Left hindlimb (tissue), 1 donor: ENCODE measurements around the gene ZFR.
A peak's percentile ranks its signal among the peaks of the same experiment; 100 is the strongest.
"Not testable (repeated sequence)": the region's sequence is repeated elsewhere in the genome, so short reads cannot be mapped to it uniquely, and the experiment has no call there.

ENCODE experiments used
- DNase-seq: peaks from one replicate; pipeline ENCODE4 v3.0.0-alpha.2; 2018

The ZFR gene

DNA sequence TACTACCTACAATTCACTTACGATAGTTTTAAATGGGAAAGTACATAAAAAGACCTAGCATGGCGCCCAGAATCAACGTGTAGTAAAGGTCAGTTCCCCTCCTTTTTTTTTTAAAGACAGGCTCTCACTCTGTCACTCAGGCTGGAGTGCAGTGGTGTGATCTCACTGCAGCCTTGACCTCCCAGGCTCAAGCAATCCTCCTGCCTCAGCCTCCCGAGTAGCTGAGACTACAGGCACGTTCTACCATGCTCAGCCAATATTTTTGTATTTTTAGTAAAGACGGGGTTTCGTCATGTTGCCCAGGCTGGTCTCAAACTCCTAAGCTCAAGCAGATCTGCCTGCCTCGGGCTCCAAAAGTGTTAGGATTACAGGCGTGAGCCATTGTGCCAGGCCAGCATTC, 91.1 kb downstream of the ZFR start:
- no peak for DNase-seq

- DNase-seq = no peak
These were observed 91.9 kb downstream of the ZFR start for GRCh38 chr5:32352685-32353084.

GRCh38 chr5:32346869-32347268, 97.7 kb downstream of the ZFR start:
- no peak for DNase-seq

DNA sequence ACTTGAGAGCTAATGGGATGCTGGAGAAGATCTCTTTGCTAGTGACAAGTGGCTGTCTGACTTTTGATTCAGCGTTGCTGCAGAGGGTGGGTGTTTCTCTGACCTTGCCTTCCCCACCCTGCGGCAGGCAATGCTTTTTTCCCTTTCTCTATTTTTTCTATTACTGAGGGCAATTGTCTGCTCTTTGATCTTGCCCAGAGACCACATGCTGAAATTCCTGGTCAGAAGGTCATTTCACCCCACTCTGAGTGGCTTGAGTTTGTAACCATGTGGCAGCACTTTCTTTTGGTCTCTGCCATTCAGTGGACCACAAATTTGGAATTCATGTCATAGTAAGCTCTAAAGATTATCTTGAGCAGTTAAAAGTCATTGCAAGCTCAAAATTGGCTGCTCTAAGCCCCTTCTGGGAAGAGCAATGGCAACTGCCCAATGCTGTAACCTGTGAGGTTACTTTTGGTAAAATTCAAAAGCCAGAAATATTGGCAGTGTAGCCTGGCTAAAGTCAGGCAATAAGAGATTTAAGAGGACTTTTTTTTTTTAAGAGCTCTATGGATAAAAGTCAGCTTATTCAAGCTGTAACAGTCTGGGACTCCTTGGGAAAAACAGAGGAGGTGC, 101.4 kb downstream of the ZFR start:
- DNase-seq = no peak

DNA sequence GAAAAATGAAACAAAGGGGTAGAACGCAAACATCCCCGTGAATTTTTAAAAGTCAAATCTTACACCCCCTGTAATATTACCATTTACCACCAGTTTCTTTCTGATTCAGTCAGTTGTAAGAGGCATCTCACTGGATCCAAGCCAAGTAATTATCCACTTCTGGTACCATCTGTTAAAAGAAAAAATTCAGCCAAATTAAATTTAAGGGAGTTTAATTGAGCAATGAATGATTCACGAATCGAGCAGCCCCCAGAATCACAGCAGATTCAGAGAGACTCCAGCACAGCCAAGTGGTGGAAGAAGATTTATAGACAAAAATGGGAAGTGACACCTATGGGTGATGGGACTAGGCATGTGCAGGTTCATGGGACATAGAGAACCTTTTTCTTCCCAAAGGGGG, 101.9 kb downstream of the ZFR start:
- DNase-seq = no peak

GRCh38 chr5:32339878-32340277, 104.7 kb downstream of the ZFR start:
- no peak for DNase-seq

DNA sequence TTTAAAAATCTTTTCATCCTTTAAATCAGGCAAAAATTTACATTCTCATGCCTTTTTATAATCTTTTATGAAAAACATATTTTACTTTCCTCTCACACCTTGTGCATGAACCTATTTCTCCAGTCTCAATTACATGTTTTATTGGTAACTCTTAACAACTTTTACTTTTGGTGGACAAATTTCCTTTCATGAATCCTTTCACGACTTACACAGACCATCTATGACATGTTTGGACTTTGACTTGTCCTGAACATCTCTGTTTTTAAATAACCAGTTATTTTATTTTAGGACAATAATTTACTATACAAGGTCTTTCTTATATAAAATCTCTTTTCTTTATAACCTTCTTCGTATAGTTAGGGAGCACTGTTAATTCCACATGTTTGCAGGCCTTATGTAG, 105.3 kb downstream of the ZFR start:
- no peak for DNase-seq

GRCh38 chr5:32332966-32333365, 111.6 kb downstream of the ZFR start:
- no peak for DNase-seq

DNA sequence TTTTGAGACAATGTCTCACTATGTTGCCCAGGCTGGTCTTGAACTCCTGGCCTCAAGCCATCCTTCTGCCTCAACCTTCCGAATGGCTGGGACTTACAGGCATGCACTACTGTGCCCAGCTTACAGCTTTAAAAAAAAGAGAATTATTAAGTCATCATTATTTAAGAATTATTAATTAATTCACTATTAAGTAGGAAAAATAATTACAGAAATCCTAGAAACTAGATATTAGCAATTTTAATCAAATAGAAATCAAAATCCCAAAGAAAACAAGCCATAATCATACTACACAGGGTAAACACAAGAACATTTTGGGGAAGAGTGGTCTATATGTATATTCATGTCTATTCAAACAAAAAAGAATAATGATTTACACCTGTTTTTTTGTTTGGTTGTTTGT, 112.2 kb downstream of the ZFR start:
- DNase-seq = no peak

GRCh38 chr5:32331935-32332274, 112.6 kb downstream of the ZFR start:
- DNase-seq = no peak

GRCh38 chr5:32331217-32331934, 113.2 kb downstream of the ZFR start:
- DNase-seq = peak; percentile 72

DNA sequence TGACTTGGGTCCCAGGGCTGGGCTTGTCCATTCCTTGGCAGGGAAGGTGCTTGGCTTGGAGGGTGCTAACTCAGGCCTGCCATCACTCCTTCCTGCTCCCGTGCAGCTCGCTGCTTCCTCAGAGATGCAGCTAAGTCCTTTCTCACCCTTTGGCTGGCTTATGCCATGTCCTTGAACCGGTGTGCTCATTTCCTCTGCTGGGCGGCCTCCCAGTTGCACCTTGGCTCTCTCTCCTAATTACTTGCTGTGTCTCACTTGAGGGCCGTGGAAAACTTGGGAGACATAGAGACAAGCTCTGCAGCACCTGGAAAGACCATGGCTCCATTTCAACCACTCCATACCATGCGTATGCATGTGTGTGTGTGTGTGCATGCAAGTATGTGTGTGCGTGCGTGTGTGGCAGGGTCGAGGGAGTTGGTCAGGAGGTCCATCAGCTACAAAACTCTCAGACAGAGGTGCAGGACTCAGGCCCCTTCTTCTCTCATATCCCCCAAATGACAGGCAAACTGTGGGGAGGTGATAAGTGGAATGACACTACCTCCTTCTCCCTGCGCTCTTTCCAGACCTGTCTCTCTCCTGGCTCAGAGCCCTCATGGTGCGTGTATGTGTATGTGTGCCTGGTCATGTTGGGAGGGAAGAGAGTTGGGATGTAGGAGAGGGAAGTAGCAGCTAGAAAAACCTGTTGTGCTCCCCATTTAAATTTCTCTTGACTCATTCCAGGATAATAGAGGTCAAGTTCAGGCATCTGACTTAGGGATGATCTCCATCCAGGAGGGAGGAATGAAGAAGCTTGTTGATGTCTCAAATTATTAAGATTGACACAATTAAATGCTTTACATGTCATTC, 114.2 kb downstream of the ZFR start:
- DNase-seq = no peak

DNA sequence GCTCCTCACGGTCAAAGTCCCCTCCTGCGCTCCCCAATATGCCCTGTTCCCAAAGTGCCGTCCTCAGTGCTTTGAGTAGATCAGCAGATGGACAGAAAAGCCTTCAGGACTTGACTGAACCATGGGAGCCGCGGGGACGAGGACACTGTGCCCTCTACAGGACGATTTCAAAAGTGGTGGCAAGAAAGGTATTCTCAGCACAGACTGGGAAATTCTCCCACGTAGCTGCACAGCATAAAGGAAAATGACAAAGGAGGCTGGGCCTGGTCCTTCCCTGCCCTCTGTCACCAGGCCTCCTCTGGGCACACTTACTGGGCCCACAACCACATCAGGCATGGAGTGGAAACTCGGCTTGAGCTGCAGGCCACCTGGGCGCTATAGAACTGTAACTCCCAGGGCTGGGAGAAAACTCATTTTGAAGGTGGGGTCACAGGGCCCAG, 115.1 kb downstream of the ZFR start:
- no peak for DNase-seq

DNA sequence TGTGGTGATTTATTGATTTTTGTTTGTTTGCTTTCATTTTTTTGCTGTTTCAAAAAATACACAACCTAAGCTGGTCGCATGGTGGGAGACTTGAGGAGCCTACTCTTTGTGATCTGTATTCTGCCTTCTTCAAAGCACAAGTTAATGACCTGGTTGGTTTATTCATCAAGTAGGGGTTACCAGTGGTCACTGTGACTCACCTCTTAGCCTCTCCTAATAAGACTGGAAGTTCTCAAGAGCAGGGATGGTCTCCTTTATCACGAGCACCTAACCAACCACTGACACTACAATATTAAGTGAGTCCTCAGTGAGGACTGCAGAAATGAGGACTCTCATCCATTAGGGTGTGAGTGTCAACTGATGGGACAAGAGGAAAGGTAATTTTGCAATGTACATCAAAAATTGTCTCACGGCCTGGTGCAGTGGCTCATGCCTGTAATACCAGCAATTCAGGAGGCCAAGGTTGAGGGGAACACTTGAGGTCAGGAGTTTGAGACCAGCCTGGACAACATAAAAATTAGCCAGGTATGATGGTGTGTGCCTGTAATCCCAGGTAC, 118.2 kb downstream of the ZFR start:
- DNase-seq = no peak

- no peak for DNase-seq
These were observed 118.9 kb downstream of the ZFR start for GRCh38 chr5:32325616-32326015.

- no peak for DNase-seq
These were observed 119.5 kb downstream of the ZFR start for GRCh38 chr5:32325062-32325461.

DNA sequence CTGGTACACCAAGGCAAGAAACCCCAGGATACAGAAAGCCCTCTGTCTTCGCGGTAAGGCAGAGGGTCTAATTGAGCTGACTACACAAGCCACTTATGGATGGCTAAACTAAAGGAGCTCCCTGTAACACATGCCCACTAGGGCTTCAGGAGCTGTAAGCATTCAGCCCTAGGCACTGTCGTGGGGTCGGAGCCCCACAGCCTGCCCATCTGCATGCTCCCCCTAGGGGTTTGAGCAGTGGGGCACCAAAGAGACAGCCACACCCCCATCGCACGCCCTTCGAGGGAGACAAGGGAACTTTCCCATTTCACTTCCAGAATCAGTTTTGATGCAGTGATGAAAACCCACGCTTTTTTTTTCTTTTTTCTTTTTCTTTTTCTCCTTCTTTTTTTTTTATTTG, 120.8 kb downstream of the ZFR start:
- no peak for DNase-seq

- no peak for DNase-seq
These were observed 121.7 kb downstream of the ZFR start for GRCh38 chr5:32322882-32323281.

DNA sequence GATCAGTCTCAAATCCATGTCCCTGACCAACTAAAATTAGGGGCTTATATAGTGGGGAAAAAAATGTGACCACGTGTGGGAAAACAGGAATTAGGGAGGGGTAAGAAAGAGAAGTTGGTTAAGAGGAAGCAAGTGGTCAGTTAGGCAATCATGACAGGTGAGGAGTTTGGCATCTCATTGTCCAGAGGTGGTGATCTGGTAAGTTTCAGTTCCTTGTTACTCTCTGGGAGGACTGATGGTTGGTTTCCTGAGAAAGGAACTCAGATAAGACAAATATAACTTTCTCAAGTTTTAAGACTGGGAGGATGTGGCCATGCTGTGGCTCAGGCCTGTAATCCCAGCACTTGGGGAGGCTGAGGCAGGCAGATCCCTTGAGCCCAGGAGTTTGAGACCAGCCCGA, 122.8 kb downstream of the ZFR start:
- not testable (repeated sequence) for DNase-seq

GRCh38 chr5:32320576-32320975, 124.0 kb downstream of the ZFR start:
- no peak for DNase-seq

GRCh38 chr5:32319926-32320543, 124.5 kb downstream of the ZFR start:
- no peak for DNase-seq

- no peak for DNase-seq
These were observed 125.1 kb downstream of the ZFR start for GRCh38 chr5:32319392-32319791.

GRCh38 chr5:32317041-32317440, 127.5 kb downstream of the ZFR start:
- no peak for DNase-seq
